ENCODE data around the gene OTUD4.
A peak's percentile ranks its signal among the peaks of the same experiment; 100 is the strongest.
"Not testable (repeated sequence)": the region's sequence is repeated elsewhere in the genome, so short reads cannot be mapped to it uniquely, and the experiment has no call there.

OTUD4 gene

DNA sequence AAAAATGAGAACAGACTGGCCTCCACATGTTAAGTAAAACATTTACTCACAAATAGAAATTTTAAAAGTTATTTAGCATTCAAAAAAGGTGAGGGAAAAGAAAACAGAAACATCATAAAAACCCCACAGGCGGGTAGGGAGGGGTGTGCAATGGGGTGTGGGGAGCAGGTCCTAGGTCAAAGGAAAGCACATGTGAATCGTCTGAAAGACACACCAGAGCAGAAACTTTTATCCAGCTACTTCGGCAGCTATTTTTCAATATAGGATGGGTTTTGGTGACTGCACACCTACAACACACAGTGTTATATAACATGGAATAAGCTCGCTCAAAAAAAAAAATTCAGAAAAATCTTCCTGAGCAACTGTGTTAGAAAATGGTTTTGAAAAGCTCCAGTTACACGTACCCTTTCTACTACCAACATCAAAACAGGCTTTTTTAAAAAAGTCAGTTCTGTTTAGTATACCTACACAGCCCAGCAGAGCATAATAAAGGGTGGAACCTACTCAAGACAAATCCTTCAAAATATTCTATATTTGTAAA, 1.6 kb downstream of the OTUD4 start:
- no peak for DNase-seq (ENCODE audit: low spot score)

GRCh38 chr4:145177906-145178538, 2.4 kb downstream of the OTUD4 start:
- no peak for DNase-seq (ENCODE audit: low spot score)

GRCh38 chr4:145177511-145177905, 2.9 kb downstream of the OTUD4 start:
- no peak for DNase-seq (ENCODE audit: low spot score)

GRCh38 chr4:145176641-145177432, 3.6 kb downstream of the OTUD4 start:
- DNase-seq (ENCODE audit: low spot score): no peak

- DNase-seq (ENCODE audit: low spot score): no peak
Observed at GRCh38 chr4:145171911-145172310, 8.5 kb downstream of the OTUD4 start.

- DNase-seq (ENCODE audit: low spot score): no peak
Observed at GRCh38 chr4:145170223-145170622, 10.2 kb downstream of the OTUD4 start.

DNA sequence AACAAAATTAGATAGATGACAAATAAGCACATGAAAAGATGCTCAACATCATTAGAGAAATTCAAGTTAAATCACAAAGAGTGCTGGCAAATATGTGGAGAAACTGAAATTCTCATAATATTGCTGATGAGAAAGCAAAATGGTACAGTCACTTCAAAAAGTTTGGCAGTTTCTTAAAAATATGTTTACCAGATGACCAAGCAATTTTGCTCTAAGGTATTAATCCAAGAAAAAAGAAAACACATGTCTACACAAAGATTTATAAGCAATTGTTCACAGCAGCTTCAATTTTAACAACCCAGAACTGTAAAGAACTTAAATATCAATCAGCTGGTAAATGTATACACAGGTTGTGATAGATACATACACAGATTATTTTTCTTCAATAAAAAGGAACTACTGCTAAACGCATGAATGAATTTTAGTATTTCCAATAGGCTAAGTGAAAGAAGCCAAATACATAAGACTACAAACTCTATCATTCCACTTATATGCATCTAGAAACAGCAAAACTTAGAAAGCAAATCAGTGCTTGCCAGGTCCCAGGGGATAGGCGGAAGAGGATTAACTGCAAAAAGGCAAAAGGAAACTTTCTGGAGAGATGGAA, 11.7 kb downstream of the OTUD4 start:
- DNase-seq (ENCODE audit: low spot score): no peak

- DNase-seq (ENCODE audit: low spot score): no peak
Observed at GRCh38 chr4:145167887-145168286, 12.5 kb downstream of the OTUD4 start.

DNA sequence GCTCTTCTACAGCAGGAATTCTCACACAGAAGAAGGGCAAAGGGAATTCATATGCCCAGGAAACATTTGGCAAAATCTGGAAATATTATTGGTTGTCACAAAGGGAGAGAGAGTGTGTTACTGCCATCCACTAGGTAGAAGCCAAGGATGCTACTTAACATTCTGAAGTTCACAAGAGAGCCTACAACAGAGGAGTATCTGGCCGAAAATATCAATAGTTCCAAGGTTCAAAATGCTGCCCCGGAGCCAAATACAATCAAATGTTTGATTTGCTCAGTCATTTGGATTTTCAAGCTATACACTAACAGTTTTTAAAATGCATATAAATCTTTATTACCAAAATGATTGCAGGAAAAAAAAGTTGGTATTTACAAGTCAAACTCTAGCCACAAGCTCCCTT, 18.8 kb downstream of the OTUD4 start:
- DNase-seq (ENCODE audit: low spot score): no peak

DNA sequence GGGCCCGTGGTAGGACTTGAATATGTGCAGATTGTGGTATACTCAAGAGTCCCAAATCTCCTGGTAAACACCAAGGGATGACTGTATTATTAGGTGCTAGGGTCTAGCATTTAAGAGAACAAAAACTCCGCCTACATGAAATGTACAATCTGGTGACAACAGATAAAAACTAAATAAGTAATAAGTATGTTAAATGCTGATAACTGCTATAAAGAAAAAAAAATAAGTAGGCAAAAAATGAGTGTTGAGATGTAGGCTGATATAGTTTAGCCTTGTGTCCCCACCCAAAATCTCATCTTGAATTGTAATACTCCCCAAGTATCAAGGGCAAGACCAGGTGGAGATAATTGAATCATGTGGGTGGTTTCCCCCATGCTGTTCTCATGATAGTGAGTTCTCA, 23.4 kb downstream of the OTUD4 start:
- no peak for DNase-seq (ENCODE audit: low spot score)

DNA sequence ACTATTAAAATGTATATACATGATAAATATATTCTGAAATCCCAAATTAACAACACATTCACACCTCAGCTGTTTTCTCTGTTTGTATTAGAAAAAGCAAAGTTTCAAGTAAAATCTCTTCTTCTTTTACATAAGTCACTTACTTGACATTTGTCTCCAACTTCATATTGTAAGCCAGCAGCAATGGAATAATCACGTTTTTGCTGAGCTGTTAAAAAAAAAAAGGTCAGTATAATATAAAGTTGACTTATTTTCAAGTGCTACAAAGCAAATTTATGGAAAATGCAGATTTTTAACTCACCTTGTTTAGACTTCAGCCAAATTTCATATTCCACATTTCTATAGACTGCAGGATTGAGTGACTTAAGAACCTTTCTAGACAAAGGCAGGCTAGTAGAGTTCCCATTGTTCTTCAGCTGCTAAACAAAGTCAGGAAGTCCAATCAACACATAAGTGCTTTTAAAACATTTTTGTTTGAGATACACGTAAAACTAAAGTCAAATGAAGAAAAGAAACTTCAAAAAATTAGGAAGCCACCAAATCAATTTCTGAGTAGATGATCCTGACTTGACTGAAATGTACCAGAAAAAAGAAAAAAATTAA, 25.0 kb downstream of the OTUD4 start:
- DNase-seq (ENCODE audit: low spot score): no peak

DNA sequence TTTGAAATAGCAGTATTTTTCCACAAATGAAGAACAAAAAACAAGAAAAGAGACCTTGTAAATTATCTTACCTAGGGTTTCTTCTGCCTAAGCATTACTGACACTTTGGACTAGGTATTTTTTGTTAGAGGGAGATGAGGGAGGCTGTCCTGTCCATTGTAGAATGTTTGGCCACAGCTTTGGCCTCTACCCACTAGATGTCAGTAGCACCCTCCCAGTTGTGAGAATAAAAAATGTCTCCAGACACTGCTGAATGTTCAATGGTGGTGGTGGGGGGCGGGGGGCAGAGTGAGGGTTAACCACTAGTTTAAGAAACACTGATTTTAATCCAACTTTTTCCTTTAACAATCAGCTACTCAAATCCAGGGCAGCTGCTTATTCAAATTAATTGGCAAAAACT, 25.8 kb downstream of the OTUD4 start:
- DNase-seq (ENCODE audit: low spot score): peak; percentile 35

- no peak for DNase-seq (ENCODE audit: low spot score)
Observed at GRCh38 chr4:145153904-145154298, 26.5 kb downstream of the OTUD4 start.

- DNase-seq (ENCODE audit: low spot score): no peak
Observed at GRCh38 chr4:145153181-145153903, 27.0 kb downstream of the OTUD4 start.

GRCh38 chr4:145148980-145149379, 31.4 kb downstream of the OTUD4 start:
- no peak for DNase-seq (ENCODE audit: low spot score)

- DNase-seq (ENCODE audit: low spot score): not testable (repeated sequence)
Observed at GRCh38 chr4:145136219-145136618, 44.2 kb downstream of the OTUD4 start.

DNA sequence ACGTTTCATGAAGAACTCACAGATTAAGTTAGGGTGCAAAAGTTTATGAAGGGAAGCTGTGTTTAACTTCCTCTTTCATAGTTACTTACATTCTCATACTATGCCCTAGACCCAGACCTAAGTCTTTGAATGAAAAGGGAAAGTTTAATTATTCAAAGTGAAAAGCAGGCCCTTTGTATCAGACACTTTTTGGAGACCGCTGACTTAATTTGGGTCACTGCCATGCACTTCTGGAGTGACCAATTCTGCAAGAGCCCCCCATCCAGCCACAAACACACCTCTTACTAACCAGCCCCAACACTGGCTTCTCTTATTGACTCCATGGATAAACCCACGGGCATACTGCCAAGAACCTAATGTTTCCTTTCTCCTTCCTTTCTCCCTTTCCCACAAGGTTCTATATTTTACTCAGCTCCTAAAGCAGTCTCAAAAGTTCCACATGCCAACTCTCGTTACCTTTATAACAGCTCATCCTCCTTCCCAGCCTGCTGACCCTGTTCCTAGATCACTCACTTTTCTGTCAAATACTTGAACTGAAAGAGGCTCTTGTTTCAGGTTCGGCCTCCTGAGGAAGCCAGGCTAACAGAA, 47.8 kb downstream of the OTUD4 start:
- DNase-seq (ENCODE audit: low spot score): no peak

GRCh38 chr4:145131848-145132247, 48.5 kb downstream of the OTUD4 start:
- no peak for DNase-seq (ENCODE audit: low spot score)

DNA sequence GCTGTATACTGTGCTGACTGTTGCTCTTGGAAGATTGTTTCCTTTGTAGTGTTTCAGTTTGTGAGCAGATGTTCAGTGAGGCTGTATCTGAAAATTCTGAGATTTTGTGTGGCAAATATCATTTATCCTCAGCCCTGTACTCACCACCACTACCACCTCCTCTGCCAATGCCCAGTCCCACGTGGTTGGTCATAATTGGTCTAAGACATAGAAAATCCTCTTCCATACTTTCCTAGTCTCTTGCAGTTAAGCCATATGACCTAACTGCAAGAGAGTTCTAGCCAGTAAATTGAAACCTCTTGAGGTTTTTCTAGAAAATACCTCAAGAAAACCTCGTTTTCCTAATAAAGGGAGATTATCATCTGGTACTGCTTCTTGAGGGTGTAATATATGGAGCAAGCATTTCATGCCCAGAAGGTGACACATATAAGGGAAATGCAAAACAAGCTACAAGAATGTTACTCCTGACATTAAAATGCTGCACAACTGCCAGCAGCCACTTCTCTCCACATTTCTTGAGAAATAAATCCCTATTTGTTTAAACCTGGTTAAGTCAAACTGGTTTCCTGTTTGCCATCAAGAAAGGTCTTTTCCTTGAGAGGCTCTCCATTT, 49.5 kb downstream of the OTUD4 start:
- no peak for DNase-seq (ENCODE audit: low spot score)

DNA sequence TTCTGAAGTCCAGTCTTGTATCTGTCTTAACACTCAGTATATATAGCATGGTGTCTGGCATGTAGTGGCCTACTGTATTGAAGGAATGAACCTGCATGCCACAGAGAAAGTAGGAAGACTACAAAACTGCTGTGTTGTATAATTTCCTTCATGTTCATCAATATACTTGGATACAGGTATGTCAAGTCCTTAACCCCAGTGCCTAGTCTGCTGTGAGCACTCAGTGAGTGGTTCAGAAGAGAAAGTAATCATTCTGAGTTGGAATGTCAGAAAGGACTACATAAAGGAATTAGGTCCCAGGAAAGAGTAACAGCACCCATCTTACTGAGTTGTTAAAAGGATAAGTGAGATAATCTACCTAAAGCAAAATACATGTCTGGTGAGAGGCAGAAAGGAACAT, 50.3 kb downstream of the OTUD4 start:
- DNase-seq (ENCODE audit: low spot score): peak; percentile 41

DNA sequence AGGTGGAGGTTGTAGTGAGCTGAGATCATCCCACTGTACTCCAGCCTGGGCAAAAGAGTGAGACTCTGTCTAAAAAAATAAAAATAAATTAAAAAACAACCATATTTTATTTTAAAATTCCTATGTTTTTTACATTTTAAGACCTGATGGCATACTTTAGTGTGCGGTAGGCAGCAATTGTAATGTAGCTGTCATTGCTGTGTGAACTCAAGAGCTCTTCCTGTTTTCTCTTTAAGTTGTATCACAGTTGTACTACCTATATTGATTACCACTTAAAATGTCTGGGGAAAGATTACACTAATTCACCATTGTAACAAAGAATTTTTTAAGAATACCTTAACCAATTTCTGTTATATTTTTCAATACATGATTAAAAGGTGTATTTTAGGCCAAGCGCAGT, 55.0 kb downstream of the OTUD4 start:
- no peak for DNase-seq (ENCODE audit: low spot score)
